ENCODE measurements around the gene SLBP.

The SLBP gene

DNA sequence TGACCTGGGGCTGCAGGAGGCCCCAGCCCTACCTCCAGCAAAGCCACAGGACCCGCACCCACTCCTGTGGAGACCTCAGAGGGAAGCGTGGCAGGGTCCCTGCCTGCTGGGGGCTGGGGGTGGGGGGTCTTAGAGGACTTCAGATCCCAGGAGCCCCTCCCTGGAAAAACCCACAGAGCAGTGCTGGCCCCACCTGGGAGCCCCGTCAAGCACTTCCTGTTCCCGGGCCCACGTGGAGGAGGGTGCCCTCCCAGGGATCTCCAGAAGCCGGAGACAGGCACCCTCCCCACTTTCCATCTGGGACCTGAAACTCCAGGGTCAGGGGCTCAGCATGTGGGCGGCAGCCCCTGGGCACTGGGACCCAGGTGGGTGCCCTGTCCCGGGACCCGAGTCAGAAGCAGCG is 41.2 kb upstream of the SLBP start:
- no peak for DNase-seq (ENCODE audit: low spot score)
- in situ Hi-C loops (cut with MboI; ENCODE audit: low sequenced_read_pairs, unreplicated experiment) = no loop called here
- TF ChIP-seq, protein P1, sequence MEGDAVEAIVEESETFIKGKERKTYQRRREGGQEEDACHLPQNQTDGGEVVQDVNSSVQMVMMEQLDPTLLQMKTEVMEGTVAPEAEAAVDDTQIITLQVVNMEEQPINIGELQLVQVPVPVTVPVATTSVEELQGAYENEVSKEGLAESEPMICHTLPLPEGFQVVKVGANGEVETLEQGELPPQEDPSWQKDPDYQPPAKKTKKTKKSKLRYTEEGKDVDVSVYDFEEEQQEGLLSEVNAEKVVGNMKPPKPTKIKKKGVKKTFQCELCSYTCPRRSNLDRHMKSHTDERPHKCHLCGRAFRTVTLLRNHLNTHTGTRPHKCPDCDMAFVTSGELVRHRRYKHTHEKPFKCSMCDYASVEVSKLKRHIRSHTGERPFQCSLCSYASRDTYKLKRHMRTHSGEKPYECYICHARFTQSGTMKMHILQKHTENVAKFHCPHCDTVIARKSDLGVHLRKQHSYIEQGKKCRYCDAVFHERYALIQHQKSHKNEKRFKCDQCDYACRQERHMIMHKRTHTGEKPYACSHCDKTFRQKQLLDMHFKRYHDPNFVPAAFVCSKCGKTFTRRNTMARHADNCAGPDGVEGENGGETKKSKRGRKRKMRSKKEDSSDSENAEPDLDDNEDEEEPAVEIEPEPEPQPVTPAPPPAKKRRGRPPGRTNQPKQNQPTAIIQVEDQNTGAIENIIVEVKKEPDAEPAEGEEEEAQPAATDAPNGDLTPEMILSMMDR (IDR thresholded peaks at IDR 0.05; ENCODE audit: borderline replicate concordance, control extremely low read depth, extremely low read depth, insufficient read depth, missing control alignments) = no peak

DNA sequence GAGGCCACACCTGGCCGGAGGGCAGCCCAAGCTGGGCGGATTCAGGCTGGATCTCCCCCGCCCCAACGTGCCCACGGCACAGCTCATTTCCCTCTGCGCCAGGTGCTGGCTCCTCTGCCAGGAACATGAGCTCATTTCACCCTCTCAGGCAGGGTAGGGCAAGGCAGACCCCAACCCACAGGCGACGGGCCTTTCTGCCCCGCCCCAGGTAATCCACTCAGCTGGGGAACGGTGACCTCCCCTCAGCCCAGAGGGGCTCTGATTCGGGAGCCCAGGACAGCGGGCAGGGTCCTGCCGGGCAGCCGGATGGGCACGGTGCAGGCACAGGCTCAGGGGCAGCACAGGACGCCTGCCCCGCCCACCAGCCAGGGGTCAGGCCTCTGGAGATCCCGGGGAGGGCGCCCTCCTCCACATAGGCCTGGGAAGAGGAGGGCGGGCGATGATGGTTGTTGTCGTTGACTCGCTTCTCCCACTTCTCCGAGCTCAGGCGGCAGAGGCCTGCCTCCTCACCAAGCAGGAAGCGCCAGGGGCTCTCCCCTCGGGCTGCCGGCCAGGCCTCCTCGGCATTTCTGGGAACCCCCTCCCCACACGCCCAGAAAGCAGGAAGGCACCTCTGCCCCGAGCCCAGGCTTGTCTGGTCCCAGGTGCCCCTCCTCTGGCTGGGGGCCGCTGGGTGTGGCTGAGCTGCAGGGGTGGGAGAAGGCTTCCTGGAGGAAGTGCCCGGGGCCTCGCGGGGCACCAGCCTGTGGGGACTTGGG is 40.3 kb upstream of the SLBP start:
- TF ChIP-seq, protein P1 (IDR thresholded peaks at IDR 0.05; ENCODE audit: borderline replicate concordance, control extremely low read depth, extremely low read depth, insufficient read depth, missing control alignments) = no peak
- in situ Hi-C loops (cut with MboI; ENCODE audit: low sequenced_read_pairs, unreplicated experiment) = no loop called here
- no peak for DNase-seq (ENCODE audit: low spot score)

DNA sequence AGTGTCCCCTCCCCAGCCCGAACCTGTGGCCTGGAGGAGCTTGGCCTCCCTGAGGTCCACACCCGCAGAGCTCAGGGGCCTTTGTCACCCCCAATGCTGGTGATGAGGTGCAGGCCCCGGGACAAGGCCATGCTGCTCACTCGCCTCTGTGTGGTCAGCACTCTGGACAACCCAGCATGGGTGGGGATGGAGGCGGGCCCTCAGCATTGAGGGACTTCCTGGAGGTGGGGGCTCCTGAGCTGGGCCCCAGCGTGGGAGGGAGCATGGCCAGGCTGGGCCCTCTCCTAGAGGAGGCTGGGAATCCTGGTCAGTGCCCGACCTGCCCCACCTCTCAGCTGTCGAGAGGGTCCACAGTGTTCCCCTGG is 39.8 kb upstream of the SLBP start:
- TF ChIP-seq, protein P1 (IDR thresholded peaks at IDR 0.05; ENCODE audit: borderline replicate concordance, control extremely low read depth, extremely low read depth, insufficient read depth, missing control alignments) = no peak
- no peak for DNase-seq (ENCODE audit: low spot score)
- in situ Hi-C loops (cut with MboI; ENCODE audit: low sequenced_read_pairs, unreplicated experiment) = no loop called here

DNA sequence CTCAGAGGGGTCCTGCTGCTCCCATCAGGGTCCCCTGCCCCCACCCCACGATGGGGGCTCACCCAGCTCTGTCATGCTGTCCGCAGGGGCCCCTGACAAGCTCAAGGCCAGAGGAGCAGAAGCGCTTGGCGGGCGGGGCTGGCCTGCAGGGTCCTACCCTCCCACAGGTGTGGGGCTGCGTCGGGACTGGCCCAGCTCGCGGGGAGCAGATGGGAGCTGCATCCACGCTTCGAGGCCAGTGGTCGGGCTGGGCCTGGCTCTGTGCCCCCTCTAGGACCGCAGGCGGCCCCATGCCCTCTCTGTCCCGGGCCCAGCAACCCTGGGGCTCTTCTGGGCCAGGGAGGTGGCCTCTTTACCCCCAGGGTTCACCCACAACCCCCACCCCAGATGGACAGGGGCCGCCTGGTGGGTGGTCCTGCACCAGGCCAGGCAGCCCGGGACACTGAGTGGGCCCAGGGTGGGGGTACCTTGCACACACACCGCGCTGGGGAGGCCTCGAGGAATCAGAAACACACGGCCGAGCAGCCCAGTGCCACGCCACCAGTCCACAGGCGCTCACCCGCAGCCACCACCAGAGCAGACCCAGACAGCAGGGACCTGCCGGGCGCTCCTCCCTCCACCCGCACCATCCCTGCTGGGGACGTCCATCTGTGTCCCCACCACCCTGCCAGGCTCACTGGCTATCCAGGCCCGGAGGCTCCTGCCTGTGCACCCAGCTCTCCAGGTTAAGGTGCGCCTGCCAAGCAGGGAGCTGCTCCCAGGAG is 39.2 kb upstream of the SLBP start:
- TF ChIP-seq, protein P1 (IDR thresholded peaks at IDR 0.05; ENCODE audit: borderline replicate concordance, control extremely low read depth, extremely low read depth, insufficient read depth, missing control alignments) = no peak
- in situ Hi-C loops (cut with MboI; ENCODE audit: low sequenced_read_pairs, unreplicated experiment) = no loop called here
- DNase-seq (ENCODE audit: low spot score) = no peak

DNA sequence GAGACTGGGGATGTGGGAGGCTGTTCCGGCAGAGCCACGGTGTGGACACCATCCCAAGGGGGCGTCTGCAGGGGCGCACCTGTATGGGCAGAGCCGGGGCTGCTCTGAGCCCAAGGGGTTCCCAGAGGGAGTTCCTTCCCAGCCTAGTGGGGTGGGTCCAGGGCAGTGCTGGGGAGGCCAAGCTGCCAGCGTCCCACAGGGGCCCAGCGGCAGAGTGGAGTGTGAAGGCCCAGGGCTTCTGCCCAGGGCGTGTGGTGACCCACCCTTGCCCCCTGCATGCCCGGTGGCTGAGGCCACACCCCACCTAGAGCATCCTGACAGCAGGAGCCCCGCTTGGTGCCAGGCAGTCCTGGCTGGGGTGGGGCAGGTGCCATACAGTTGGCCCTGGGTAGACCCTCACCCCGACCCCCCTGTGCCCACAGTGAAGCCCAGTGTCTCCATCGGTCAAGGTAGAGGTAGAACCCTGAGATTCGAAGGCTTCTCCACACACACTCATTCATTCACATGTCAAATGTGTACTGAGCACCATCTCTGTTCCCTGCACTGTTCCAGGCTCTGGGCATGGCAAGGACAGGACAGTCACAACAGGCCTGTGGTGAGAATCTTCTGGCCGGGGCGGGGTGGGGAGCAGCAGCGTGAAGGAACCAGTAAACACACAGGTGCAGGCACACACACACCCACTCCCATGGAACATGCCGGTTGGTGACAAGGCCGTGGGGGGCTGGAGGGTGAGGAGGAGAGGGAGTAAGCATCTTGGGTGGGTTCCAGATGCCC is 38.4 kb upstream of the SLBP start:
- TF ChIP-seq, protein P1 (IDR thresholded peaks at IDR 0.05; ENCODE audit: borderline replicate concordance, control extremely low read depth, extremely low read depth, insufficient read depth, missing control alignments) = no peak
- no peak for DNase-seq (ENCODE audit: low spot score)
- in situ Hi-C loops (cut with MboI; ENCODE audit: low sequenced_read_pairs, unreplicated experiment) = no loop called here

DNA sequence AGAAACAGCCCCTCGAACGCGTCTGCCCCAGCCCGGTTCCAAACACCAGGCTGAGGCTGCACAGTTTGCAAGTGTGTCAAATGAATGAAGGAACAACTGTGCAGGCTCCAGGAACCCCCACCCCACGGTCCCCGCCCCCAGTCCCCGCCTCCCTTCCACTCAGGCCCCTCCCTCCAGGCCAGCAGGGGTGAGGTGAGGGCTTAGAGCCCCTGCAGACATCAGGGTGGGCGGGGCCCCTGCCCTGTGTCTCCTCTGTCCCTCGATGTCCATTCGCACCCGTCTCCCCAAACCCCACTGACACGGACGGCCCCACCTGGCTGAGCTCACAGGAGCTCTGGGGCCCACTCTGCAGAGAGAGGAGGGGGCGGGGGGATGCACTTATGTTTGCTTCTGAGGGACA is 37.7 kb upstream of the SLBP start:
- in situ Hi-C loops (cut with MboI; ENCODE audit: low sequenced_read_pairs, unreplicated experiment) = no loop called here
- no peak for DNase-seq (ENCODE audit: low spot score)
- TF ChIP-seq, protein P1 (IDR thresholded peaks at IDR 0.05; ENCODE audit: borderline replicate concordance, control extremely low read depth, extremely low read depth, insufficient read depth, missing control alignments) = no peak

Measured in GM13976 (cell line).